GM10266 (cell line): Measurements from ENCODE around the gene LMO4.

Experiments used
- DNase-seq: peaks from one replicate; pipeline ENCODE4 v3.0.0; 2012; ENCODE audit errors: extremely low spot score
- TF ChIP-seq, protein P1 (sequence below): IDR thresholded peaks from 2 replicates; pipeline ENCODE4 v1.5.1; 2012; ENCODE audit warnings: mild to moderate bottlenecking, low read depth; ENCODE audit not compliant: control insufficient read depth, insufficient read depth; ENCODE audit errors: missing control alignments

The LMO4 gene

DNA sequence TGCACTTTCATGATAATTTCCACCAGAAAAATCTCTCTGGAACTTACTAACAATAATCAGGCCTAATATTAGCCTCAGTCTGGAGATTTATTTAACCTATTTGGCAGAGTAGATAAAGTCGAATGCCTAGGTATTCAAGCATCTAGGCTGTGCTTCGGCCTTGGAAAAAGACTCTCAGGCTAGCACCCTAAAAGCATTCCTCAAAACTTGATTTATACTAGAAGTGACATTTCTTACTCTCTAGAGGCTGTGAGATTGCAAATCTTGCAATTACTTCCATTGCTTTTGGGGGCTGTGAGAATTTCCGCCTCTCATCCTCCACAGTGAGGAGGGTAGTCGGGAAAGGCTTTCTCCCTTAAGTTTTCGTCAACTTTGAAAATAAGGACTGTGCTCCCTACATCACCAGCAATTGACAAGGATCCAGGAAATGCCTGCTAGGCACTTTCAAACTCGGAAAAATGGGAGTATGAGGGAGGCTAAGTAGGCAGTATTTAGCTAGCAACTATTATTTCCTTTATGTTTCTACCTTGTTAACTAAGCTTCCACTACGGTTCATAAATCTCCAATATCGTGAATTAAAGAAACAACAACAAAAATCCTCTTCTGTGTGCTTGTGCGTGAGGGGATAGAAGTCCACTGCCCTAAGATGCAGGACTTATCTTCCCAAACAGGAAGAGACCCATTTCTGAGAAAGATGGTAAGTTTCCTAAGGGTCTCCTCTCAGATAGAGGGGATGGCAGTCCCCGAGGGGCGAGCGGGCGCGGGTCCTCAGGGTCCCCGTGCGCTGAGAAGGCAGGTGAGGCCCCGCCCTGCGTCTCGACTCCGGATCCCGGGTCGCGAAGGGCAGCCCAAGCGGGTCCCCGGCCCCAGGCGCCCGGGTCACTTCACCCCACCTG is 1.1 kb upstream of the LMO4 start:
- TF ChIP-seq, protein P1, sequence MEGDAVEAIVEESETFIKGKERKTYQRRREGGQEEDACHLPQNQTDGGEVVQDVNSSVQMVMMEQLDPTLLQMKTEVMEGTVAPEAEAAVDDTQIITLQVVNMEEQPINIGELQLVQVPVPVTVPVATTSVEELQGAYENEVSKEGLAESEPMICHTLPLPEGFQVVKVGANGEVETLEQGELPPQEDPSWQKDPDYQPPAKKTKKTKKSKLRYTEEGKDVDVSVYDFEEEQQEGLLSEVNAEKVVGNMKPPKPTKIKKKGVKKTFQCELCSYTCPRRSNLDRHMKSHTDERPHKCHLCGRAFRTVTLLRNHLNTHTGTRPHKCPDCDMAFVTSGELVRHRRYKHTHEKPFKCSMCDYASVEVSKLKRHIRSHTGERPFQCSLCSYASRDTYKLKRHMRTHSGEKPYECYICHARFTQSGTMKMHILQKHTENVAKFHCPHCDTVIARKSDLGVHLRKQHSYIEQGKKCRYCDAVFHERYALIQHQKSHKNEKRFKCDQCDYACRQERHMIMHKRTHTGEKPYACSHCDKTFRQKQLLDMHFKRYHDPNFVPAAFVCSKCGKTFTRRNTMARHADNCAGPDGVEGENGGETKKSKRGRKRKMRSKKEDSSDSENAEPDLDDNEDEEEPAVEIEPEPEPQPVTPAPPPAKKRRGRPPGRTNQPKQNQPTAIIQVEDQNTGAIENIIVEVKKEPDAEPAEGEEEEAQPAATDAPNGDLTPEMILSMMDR = no peak

DNA sequence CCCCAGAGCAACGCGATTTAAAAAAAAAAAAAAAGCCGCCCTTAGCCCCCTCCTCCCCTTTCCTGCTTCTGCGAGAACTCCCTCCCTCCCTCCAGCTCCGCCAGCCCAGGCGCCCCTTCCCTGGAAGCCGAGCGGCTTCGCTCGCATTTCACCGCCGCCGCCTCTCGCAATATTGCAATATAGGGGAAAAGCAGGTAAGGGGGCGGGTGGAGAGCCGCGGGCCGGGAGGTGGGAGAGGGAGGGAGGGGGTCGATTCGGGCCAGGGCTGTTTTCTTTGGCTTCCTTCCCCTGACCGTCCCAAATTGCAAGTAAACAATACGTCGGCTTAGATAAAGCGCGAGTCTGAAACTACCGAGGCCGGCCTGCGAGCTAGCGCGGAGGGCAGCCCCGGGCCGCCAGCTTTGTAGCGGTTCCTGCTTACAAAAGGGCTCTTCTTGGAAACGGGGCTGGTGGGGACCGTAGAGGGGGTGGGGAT is 408 bp downstream of the LMO4 start:
- TF ChIP-seq, protein P1 = no peak
- peak; percentile 71 for DNase-seq

More for the DNA sequence above, 1.1 kb upstream of the LMO4 start:
- no peak for DNase-seq

DNA sequence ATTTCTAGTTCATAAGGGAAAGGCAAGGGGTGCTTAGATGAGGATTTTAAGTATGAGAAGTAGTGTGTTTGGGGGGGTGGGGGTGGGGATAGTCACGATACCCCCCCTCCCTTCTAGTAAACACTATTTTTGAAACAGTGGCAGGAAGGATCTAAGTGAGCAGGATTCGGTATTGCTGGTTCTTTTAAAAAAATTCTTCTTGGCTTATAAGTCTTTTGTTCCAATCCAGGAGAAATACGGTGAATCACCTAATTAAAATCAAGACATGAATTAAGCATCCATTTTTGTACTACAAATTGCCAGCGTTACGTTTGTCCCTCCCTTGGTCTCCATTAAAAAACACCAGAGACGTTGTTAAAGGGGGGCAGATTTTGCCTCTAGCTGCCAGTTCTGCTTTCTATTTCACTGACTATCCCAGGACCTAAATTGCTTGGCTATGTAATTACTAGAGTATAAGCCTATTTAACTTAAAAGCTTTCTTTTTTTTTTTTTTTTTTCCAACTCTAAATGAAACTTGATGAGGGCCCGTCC is 911 bp downstream of the LMO4 start:
- TF ChIP-seq, protein P1 = no peak
- DNase-seq = peak; percentile 47

DNA sequence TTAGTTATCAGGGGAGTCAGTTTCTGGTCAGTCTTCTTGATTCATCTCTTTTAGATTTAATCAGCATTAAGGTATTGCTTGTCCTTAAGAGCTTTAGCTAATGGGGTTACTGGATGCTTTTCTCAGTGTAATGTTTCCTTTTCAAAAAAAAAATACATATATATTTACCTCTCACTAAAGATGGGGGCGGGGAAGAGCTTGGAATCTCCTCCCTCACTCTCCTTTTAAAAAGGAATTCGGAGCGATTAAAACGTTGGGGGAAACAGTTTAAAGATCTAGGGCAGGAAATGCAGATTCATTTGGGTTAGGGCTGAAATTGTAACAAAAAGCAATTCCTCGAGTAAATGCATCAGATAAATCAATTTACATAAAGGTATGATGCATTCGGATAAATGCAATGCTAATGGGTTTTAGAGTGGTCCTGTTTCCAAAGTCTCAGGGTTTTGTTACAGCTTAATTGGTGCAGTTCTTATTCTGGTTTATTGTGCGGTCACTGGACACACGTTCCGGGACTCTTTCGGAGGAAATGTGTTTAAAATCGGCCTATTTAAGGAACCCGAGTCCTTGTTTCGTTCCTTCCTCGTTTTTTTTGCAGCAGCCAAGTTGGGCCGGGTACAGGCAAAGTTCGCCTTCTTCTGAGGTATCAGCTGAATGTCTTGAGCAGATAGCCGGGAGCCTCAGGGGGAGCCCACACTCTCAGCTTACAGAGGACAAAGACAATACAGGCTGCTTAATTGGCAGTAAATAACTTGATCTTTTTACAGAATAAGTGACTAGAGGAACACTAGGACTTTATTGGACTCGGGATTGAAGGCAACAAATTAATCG is 1.6 kb downstream of the LMO4 start:
- TF ChIP-seq, protein P1 = no peak
- DNase-seq = peak; percentile 58

DNA sequence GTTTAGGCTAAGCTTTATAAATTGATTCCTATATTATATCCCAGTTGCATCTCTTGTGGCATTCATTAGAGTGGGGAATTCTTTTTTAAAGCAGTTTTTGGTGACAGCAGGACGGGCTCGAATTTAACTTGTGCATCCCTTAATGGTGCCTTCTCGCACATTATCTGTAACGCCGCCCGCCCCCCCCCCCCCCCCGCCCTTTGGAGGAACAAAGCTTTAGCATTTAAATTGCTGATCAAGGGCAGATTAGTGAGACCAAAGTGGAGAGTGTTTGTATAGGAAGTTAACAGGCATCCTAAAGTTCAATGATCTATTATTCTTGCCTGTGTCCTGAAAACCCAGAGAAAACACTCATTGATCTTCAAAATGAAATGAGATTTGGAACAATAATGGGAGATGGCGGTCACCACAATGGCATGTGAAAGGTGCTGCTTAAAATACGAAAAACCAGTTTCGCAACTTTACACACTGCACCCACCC is 2.2 kb downstream of the LMO4 start:
- DNase-seq = peak; percentile 35
- TF ChIP-seq, protein P1 = no peak

DNA sequence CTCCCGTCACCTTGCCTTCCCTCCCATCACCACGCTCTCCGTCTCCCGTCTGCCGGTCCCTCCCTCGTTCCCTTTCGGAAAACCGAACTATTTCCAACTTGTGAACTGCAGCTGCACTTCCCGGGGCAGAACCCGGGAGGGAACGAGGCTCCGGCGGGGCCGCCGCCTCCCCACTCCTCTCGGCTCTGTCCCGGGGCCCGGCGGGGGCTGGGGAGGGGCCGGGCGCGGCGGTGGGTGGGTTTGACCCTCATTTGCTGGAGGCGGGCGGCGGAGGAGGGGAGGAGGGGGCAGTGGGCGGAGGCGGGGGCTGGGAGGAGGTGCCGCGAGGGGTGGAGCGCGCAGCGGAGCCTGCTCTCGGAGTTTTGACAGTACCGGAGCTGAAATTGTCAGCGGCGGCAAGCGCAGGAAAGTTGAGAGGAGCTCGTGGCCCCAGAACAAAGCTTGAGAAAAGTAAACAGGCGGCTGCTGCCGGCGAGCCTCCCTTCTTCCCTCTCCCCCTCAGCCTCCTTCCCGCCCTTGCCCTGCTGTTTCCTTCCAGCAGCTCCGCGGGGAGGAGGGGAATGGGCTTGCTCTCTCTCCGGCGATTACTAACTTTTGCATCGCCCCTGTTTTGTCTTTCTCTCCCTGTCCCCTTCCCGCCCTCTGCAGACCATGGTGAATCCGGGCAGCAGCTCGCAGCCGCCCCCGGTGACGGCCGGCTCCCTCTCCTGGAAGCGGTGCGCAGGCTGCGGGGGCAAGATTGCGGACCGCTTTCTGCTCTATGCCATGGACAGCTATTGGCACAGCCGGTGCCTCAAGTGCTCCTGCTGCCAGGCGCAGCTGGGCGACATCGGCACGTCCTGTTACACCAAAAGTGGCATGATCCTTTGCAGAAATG is 2.9 kb downstream of the LMO4 start:
- DNase-seq = peak; percentile 71
- TF ChIP-seq, protein P1 = peak; percentile 8
